GM21367 (cell line): ENCODE data around the gene ATP7B.
"Not testable (repeated sequence)": the region's sequence is repeated elsewhere in the genome, so short reads cannot be mapped to it uniquely, and the experiment has no call there.

Experiments used
- ATAC-seq: cut with Tn5 transposase; IDR thresholded peaks from one replicate; pipeline ENCODE4 v1.9.1; 2021; ENCODE audit not compliant: unreplicated experiment

Gene ATP7B

DNA sequence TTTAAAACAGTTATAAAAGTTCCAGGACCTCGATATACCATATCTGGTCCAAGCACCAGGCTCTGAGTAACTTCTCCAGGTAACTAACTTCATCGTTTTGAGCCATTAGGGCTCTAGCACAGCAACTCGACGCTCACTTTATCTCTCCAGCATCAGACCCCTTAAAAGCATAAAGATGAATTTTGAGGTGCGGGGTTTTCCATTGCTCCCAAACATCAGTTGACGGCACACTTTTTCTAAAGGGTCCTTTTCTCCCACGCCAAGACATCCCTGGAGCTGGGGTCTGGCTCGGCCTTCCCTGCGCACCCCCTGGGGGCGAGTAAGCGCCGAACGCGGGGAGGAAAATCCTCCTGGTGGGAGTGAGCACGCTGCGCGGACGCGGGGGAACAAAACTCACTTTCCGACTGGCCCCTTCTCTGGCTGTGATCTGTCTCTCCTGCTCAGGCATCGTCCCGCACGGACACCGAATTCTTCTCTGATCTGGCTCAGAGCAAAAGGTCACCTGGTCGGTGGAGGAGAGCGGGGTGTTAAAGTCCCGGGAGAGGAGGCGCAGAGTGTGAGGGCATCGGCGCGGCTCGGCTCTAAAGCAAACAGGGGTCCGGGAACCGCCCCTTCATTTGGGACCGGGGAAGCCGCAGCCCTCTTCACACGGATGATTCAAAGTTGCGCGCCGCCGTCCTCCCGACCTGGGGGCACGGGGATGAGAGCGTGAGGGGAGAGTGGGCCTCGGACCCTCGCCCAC is at the start of gene ATP7B:
ATP7B (minus strand) TSS at position 561 of the 742 bp plus-strand sequence; CDS start at position 448, 113 bp downstream.
- no peak for ATAC-seq

DNA sequence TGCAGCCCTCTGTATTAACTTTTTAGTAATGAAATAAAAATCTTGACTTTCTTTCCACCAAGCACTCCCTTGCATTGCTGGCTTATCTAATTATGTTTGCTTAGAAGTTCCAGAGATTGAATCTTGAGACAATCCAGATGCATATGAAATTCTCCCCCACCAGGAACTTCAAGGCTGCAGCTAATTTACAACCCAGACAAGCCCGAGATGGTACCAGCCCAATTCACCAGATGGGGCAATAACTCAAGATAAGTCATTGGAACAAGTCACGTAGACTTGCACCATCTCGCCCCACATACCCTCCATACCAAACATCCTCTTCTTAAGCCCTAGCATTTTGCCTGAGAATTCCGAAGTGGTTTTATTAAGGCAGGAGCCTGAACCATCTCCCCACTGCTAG is 42.2 kb upstream of the ATP7B start:
- ATAC-seq: no peak

DNA sequence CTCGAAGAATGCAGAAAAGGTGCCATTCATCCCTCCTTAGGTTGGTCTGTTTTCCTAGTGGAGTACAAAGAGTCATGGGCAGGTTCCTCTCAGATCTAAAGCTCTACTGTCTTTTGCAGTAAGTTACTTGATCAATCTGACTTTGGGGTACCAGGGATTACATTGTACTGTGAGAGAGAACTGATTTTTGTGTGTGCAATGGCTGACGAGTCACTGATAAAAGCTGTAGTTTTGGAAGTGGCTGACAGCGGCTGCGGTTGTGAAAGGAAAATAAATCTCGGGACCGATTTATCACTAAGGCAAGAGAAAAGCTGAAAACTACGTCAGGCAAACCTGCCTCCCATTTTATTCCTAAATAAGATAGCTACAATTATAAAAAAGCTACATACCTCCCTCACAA is 40.1 kb upstream of the ATP7B start:
- ATAC-seq: no peak

DNA sequence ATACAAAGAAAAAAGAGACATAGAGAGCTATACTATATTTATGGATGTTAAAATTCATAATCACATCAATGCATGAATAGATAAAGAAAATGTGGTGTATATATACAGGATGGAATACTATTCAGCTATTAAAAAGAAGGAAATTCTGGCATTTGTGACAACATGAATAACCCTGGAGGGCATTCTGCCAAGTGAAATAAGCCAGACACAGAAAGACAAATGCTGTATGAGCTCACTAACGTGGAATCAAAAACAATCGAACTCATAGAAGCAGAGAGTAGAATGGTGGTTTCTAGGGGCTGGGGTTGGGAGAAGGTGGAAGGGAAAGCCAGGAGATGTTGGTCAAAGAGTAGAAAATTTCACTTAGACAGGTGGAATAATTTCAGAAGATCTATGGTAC is 37.3 kb upstream of the ATP7B start:
- no peak for ATAC-seq

DNA sequence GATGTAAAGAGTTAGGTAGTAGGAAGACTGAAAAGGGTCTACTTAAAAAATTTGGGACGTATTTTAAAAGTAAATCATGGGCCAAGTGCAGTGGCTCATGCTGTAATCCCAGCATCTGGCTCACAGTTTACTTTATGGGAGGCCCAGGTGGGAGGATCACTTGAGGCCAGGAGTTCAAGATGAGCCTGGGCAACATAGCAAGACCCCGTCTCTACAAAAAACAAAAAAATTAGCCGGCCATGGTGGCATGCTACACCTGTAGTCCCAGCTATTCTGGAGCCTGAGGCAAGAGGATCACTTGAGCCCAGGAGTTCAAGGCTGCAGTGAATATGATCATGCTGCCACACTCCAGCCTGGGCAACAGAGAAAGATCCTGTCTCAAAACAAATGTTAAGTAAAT is 36.2 kb upstream of the ATP7B start:
- no peak for ATAC-seq

DNA sequence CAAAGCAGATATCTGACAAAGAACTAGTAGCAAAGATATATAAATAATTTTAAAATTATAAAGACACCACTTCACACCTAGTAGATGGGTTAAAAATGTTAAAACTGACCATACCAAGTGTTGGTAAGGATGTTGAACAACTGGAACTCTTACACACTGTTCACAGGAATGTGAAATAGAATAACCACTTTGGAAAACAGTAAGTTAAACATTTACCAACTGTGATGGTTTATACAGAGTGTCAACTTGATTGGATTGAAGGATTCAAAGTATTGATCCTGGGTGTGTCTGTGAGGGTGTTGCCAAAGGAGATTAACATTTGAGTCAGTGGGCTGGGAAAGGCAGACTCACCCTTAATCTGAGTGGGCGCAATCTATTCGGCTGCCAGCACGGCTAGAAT is 32.4 kb upstream of the ATP7B start:
- no peak for ATAC-seq

DNA sequence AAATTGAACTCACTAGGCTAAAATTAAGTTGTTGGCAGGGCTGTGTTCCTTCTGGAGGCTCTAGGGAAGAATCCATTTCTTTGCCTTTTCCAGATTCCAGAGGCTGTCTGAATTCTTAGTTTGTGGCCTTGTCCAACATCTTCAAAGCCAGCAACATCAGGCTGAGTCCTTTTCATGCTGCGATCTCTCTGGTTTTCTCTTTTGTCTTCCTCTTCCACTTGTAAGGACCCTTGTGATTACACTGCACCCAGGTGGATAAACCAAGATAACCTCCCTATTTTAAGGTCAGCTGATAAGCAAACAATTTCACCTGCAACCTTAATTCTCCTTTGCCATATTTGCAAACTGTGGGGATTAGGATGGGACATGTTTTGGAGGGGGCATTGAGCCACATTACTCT is 24.8 kb upstream of the ATP7B start:
- ATAC-seq: no peak

DNA sequence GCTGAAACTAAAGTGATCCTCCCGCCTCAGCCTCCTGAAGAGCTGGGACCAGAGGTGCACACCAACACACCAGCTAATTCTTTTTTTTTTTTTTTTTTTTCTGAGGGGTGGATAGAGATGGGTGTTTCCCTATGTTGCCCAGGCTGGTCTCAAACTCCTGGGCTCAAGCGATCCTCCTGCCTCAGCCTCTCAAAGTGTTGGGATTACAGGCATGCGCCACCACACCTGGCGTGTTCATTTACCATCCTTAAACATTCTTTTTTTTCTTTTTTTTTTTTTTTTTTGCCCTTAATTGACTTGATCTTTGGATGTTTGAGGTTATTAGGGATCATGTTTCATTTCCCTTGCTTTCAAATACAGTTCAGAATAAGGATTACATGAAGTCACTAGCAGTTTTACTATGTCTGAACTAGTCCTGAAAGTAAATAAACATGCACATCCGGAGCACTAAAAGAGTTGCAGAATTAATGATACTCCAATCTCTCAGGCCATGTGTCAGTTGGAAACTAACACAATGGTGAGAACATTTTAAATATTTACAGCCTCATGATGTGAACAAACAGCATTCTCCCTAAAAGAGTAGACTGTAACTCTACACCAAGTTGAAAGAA is 23.5 kb upstream of the ATP7B start:
- no peak for ATAC-seq

DNA sequence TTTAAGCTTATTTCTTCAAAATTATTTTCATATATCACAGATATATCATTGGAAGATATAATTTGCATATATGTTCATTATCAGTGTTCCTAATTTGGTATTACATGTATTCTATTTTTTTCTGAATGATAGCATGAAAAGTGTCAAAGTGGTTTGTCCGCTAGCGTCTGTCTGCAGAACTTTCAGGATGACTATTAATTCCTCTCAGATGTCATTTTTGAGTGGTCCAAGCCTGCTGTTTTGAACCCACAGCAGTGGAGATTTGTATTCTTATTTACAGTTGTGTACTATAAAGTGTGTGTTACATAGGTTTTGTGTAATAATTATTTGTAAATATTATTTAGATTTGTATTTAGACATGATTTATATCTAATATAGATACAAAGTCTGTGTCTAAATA is 21.8 kb upstream of the ATP7B start:
- ATAC-seq: no peak

DNA sequence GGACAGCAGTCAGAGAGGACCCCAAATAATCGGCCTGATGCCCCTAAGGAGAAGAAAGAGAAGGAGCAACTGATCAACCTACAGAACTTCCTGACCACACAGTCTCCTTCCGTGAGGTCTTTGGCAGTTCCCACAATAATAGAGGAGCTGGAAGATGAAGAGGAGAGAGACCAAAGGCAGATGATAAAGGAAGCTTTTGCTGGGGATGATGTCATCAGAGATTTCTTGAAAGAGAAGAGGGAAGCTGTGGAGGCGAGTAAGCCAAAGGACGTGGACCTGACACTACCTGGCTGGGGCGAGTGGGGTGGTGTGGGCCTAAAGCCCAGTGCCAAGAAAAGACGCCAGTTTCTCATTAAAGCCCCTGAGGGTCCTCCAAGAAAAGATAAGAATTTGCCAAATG is 19.2 kb upstream of the ATP7B start:
- ATAC-seq: not testable (repeated sequence)

DNA sequence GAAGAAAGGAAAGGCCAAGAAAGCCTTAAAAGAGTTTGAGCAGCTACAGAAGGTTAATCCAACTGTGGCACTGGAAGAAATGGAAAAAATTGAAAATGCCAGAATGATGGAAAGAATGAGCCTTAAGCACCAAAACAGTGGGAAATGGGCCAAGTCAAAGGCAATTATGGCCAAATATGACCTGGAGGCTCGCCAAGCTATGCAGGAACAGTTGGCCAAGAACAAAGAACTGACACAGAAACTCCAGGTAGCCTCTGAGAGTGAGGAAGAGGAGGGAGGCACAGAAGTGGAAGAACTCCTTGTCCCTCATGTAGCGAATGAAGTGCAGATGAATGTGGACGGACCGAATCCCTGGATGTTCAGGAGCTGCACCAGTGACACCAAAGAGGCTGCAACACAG is 18.3 kb upstream of the ATP7B start:
- no peak for ATAC-seq

DNA sequence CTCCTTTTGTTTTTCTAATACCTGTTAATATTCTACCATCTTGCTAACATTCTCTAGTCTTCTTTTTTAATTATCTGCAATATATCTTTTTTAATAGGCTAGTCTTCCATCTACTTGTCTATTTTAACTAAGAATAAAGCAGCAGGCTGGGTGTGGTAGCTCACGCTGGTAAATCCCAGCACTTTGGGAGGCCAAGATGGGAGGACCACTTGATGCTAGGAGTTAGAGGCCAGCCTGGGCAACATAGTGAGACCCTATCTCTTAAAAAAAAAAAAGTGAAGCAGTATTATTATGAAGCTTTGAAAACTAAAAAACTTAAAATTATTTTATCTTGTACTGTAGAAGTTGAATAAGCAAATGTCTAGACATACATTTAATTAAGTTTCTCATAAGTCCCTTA is 16.6 kb upstream of the ATP7B start:
- no peak for ATAC-seq

DNA sequence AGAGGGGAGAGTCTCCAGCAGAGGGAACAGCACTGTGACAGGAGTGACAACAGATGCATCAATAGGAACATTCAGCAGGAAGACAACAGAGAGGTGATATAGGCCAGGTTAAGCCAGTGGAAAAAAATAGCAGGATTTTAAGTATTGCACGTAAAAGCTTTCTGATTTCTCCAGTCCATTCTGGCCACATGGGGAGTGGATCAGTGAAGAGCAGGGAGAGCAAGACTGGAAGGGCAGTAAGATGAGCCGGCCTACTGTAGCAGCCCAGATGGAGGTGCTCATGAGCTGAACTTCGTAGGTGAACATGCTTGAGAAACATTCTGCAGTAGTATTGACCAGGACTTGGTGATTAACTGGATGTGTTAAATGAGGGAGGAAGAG is 15.0 kb upstream of the ATP7B start:
- no peak for ATAC-seq

DNA sequence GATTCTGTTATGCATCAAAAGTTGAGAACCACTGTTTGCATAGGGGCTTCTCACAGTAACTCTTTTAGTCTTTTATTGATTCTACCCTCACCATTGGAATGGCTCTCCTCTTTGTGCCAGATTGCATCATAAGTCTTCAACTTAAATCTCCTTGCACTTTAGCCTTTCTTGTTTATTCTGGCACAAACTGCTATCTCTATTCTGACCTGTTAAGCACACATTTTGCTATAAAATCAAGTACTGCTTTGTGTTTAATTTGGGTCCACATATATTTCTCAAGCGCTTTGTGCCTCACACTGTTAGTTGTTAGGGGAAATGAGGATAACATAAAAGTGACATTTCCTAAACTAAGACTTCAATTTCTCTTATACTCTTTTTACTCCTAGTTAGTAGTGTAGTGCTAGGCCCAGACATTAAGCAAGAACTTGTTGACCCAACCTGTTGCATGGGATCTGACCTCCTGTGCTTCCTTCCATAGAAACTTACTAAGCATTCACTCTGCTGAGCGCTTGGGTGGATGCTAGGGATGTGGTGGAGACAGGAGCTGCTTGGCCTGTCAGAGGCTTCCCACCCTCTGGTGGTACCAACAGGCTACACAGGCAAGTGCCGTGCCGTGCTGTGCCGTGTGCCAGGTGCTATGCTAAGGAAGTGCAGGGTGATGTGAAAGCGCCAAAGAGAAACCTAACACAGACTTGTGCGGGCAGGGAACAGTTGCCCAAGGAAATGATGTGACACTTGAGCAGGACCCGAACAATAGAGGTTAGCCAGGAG is 14.4 kb upstream of the ATP7B start:
- ATAC-seq: no peak

DNA sequence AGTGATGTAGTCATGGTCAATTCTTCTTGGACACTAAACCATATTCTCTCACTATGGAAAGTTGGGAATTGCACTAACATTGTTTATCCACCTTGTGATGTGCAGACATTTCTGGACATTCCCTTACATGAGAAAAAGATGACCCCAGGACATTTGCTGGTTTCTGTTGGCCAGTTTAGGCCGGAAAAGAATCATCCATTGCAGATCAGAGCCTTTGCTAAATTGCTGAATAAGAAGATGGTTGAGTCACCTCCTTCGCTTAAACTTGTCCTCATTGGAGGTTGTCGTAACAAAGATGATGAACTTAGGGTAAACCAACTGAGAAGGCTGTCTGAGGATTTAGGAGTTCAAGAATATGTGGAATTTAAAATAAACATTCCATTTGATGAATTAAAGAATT is 13.2 kb upstream of the ATP7B start, which contains the start of gene UTP14C:
UTP14C (plus strand) TSS at position 211 of the 400 bp plus-strand sequence. CDS start 4,114 bp downstream, outside the sequence.
- ATAC-seq: no peak

DNA sequence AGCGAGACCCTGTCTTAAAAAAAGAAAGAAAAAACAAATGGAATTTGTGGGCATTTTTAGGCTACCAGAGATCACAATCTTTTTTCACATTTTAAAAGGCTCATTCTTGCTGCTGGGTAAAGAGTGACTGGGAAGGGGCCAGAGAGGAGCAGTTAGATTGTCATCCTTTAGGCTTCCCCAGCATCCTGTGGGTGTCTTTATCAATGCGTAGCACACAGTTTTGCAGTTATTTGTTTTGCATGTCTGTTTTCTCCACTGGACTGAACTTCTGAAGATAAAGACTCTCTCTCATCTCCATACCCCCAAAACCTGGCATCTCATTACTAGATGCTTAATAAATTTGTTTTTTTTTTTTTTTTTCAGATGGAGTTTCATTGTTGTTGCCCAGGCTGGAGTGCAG is 11.1 kb upstream of the ATP7B start:
- ATAC-seq: no peak

DNA sequence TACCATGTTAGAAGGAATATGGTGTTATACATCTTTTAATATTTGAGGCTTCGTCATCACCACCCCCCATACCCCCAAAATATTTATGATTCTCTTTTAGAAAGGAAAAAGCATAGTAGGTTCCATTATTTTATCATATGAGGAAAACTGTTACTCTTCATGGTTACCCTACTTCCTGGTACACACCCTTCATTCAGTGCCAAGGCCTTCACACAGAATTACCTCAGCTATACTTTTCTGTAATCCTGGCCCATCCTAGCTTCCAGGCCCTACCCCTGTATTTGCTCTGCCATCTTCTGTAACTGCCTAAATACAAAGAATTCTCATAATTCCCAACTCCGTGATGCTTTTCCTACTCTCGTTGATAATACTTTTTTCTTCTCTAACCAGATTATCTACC is 8.9 kb upstream of the ATP7B start:
- ATAC-seq: no peak

DNA sequence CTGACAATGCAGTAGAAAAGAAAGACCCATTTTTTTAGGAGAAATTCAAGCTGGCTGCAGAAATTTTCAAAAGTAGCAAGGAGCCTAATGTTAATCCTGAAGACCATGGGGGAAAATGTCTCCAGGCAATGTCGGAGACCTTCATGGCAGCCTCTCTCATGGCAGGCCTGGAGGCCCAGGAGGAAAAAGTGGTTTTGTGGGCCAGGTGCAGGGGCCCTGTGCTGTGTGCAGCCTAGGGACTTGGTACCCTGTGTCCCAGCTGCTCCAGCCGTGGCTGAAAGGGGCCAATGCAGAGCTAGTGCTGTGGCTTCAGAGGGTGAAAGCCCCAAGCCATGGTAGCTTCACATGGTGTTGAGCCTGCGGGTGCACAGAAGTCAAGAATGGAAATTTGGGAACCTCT is 5.0 kb upstream of the ATP7B start:
- no peak for ATAC-seq

DNA sequence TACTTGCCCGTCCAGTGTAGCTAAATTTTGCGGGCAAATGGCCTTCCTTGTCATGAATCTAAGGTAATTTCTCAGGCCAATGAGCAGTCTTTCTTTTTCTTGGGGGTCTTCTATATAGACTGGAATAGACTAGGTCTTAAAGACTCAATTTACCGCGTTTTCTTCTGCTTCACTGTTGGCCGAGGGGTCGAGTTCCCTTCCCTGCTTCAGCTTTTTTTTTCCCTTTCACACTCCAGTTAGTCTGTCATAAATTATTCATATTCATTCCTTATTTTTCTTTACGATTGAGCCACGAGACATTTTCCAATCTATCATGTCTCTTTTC is 1.2 kb upstream of the ATP7B start:
- no peak for ATAC-seq

DNA sequence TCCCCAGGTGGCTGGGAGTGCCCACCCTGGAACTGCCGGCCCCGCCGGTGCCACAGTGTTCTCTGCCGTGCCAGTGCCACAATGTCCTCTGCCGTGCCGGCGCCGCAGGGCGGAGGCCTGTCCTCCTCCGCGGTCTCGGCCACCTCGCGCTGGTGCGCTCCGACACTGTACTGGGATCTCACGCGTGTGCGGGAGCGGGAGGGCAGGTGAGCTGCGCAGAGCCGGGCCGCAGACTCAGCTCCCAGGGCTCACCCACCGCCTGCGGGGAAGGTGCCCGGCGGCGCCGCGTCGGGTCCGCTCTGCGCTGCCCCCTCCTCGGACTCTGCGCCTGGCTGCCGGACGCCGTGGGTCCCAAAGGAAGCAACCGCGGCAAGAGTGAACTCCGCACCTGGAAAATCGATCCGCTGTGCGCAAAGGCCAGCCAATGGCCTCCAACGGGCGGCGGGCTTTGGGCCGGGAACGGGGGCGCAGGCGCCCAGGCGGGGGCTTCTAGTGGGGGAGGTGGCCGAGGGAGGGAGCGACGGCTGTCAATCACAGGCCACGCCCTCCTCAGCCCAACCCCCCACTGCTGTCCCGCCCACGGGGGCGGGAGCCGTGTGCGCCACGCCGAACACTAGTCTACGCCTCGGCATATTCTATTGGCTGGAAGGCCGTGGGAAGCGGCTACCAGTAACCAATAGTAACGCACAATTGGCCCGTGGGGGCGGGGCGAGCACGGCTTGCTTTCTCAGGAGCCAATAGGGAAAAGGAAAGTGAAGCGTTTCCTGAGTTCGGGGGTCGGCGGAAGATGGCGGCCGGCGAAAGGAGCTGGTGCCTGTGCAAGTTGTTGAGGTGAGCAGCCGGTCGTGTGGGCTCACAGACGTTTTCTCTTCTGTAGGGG is 622 bp upstream of the ATP7B start, which contains the start of gene ALG11:
ALG11 (plus strand) TSS at position 767 of the 880 bp plus-strand sequence; CDS start at position 788, 21 bp downstream.
- ATAC-seq: peak; percentile 100

DNA sequence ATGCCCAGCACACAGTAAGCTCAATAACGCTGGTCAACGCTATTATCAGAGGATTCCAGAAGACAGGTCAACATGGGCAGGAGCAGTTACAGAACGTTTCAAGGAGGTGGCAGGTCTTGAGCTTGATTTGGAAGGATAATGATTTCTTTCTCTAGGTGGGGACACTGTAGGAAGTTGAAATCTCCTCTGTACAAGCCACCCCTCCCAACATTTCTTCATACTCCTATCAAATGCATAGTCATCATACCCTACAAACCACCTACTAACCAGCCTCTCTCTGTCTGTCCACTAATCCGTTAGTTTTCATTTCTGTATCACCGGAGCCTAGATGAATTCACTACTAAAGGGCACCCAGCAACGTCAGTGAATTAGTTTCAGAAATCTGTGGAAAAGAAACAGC is 1.3 kb downstream of the ATP7B start:
- ATAC-seq: no peak
